CD4-positive, alpha-beta T cell treated with Interleukin-10 for 1 hour (primary cell): ENCODE data around the gene MRGPRF.
"Not testable (repeated sequence)": the region's sequence is repeated elsewhere in the genome, so short reads cannot be mapped to it uniquely, and the experiment has no call there.

Source experiments
- DNase-seq: peaks from one replicate; pipeline ENCODE4 v3.0.0-alpha.2; 2020

Gene MRGPRF

DNA sequence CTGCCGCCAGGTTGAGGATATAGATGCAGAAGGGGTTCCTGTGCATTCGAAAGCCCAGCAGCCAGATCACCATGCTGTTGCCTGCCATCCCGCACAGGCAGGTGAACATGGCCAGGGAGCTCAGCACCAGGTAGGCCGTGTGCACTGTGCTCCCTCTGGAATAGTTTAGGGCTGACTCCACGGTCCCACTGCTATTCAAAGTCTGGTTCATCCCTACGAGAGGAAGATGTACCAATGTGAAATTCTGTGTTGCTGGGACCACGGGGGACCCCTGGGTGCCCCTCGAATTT lies 32.3 kb downstream of the MRGPRF start, which contains the start of gene MRGPRD:
TSS of gene MRGPRD (minus strand) at position 211 of the 290 bp plus-strand sequence. CDS start at position 211, 0 bp downstream.
- DNase-seq, result no peak

DNA sequence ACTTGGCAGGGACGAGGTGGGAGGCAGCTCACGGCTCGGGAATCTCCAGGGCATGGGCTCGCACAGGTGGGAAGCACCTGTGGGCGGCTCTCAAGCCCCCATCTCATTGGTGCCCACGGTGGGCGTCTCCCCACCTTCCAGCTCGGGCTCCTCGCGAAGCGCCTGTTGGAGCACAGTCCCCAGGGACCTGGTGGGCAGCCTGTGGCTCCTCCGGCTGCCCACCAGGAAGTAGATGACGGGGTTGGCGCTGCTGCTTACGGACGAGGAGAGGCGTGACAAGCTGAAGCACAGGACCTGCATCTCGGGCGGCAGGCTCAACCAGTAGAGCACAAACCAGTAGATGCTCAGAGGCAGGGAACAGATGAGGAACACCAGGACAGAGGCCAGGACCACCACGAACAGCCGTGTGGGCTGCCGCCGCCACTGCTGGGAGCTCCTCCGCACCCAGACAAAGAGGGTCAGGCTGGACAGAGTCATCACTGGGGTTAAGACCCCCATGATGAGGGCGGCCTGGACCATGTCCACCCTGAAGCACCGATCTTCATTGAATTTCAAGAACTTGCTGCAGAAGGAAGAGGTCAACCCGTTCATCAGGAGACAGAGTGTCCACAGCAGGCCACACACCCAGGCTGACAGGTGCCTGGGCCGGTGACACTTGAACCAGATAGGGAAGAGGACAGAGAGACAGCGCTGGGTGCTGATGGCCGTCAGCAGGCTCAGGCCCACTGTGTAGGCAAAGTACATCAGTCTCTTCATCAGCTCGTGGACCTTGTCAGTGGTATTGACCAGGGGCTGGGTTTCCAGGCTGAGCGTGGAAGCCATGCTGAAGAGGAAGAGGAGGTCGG lies 32.9 kb downstream of the MRGPRF start:
- DNase-seq, result no peak

GRCh38 chr11:68978931-68979594 lies 34.0 kb downstream of the MRGPRF start:
- no peak for DNase-seq

DNA sequence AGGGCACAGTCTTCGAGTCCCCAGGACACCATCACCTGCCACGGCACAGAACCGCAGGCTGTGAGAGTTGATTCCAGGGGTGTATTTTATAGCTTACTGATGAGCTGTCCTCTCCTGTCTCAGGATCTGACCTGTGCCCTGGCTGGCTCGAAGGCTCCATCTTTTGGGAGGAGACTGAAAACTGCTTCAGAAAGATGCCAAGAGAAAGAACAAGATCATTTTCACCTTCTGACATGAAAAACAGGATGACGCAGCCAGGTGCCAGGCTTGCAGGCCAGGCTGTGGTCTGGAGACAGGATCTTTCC lies 34.5 kb downstream of the MRGPRF start:
- DNase-seq, result no peak

- DNase-seq, result no peak
These were observed 35.0 kb downstream of the MRGPRF start for GRCh38 chr11:68977781-68978625.

GRCh38 chr11:68976563-68976962 lies 36.5 kb downstream of the MRGPRF start:
- no peak for DNase-seq

- no peak for DNase-seq
These were observed 37.0 kb downstream of the MRGPRF start for GRCh38 chr11:68976095-68976494.

GRCh38 chr11:68974421-68975194 lies 38.4 kb downstream of the MRGPRF start:
- peak; percentile 20 for DNase-seq

DNA sequence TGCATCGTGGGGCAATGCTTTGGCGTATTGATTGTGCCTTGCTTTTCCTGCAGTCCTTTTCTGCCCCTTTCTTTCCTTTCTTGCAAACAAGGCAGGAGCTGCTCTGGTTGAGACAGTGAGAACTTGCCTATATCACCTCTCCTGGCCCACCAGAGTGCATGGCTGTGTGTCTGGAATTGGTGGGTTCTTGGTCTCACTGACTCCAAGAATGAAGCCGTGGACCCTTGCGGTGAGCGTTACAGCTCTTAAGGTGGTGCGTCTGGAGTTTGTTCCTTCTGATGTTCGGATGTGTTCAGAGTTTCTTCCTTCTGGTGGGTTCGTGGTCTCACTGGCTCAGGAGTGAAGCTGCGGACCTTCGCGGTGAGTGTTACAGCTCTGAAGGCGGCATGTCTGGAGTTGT lies 39.3 kb downstream of the MRGPRF start:
- DNase-seq, result not testable (repeated sequence)

DNA sequence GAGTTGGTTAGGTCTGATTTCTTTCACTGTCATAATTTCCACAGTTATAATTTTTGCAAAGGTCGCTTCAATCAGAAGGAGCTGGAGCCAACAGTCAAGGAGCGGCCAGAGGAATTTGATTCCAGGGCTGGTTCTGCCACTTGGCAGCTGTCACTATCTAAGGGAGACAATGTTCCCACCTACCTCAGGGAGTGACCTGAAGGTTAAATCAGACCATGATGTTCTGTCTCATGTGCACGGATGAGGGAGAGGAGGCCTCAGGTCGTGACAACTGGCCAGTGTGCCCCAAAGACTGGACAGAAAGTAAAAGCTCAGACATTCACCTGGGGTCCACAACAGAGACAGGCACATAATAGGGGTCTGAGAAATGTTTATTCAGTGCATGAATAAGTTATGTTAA lies 39.8 kb downstream of the MRGPRF start:
- DNase-seq, result no peak

DNA sequence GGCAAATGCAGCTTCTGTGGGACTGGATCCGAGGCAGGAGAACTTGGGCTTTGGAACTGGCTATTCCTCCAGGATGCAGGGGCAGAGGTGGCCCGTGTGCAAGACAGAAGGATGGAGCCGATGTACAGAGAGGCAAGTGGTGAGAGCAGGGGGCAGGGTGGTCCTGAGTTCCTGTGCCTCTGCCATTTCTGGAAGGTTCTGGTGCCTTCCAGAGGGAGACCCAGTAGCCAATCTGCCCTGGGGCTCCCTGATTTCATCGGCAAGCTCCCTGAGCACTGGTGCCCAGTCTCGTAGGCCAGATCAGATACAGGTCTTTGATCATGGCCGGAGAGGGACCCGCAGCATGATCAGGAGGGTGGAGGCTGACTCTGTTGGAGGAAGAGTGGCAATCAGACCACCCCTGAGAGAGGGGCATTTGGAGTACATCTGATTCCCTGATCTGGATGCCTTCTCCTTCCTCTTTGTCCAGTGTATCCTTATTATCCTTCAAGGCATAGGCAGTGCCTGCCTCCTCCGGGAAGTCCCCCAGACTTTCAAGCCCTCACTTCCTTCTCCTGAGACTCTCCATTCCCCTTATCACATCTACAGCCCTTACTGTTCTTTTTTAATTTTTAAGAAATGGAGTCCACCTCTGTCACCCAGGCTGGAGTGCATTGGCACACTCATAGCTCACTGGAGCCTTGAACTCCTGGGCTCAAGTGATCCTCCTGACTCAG lies 42.0 kb downstream of the MRGPRF start:
- no peak for DNase-seq

DNA sequence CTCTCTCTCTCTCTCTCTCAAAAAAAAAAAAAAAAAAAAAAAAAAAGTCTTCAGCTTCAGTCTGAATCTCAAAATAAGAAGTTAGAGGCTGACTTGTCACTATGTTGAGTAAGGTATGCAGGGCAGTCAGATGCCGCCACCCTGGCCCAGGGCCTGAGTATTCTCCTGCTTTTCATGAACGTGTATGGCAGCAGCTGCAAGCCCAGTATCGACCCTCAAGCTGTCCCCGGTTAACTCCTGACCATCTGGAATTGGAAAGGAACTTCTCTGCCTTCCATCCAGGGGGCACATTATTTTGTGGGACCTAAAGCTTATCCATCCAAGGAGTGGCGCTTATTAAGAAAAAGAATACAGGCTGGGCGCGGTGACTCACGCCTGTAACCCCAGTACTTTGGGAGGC lies 43.7 kb downstream of the MRGPRF start:
- DNase-seq, result no peak

GRCh38 chr11:68968306-68969250 lies 44.5 kb downstream of the MRGPRF start:
- DNase-seq, result no peak

GRCh38 chr11:68966894-68967780 lies 45.9 kb downstream of the MRGPRF start:
- no peak for DNase-seq

DNA sequence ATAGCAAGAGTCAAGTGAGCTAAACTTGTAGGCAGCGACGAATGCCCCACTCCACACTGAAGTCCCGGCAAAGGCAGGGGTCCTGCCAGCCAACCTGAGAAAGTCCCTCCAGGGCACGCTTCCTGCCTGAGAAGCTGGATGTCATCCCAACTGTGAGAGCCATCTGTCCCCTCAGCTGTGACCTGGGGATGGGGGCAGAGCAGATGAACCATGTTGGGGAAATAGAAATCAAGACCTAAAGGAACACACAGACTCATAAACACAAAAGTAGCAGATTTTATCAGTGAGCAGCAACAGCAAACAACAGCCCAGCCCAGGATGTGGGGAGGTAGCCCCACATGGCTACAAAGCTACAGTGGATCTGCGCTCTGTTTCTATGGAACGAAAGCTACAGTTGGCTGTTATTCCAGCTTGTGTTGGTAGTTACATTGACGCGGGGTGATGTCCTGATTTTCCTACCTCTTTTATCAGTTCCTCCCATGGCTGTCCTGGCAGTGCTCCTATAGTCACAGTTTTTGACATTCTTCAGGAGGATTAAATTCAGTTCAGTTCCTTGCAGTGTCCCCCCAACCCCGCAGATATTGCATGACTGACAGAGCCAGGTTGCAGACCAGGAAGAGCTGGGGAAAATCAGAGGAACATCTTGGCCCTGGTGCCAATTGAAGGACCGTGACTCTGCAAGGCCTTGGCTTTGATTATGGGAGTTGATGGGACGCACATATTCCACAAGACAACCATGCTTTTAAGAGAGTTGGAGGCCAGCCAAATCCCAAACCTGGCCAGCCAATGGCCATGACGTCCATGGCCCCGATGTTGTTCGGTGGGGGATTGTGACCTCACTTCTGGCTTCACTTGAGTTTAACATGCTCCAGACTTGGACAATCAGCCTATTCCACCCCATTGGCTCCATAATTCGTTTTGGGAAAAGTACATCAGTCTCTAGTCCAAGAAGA lies 46.9 kb downstream of the MRGPRF start:
- DNase-seq, result peak; percentile 19

DNA sequence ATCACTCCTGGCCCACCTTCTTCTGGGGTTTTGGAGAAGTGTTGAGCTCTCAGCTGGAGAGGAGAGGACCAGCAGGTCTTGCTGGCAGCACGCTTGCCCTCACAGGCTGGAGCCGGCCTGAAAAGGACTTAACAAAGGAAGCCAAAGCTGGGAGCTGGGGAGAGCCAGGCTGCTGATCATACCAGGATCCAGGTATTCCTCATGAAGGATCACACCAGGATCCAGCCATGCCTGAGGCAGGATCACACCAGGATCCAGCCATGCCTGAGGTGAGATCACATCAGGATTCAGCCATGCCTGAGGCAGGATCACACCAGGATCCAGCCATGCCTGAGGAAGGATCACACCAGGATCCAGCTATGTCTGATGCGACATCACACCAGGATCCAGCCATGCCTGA lies 49.3 kb downstream of the MRGPRF start:
- no peak for DNase-seq

- DNase-seq, result peak; percentile 52
These were observed 50.4 kb downstream of the MRGPRF start for GRCh38 chr11:68962527-68963250.

GRCh38 chr11:68961245-68961644 lies 51.8 kb downstream of the MRGPRF start:
- no peak for DNase-seq
